SU-DHL-6 (cell line): ENCODE measurements around the gene NUTF2.

Experiments
- H2AFZ ChIP-seq: fragments of 200-600 bp; sonication (generic); 2 replicates; pipeline ENCODE4 v1.6.1; 2014; ENCODE audit warnings: low read depth, mild to moderate bottlenecking, moderate library complexity, mixed read lengths, antibody characterized with exemption, low read length; ENCODE audit not compliant: severe bottlenecking
- H3F3A ChIP-seq: fragments of 200-600 bp; shearing (Covaris generic); 2 replicates; pipeline ENCODE4 v1.6.0; 2016; ENCODE audit warnings: antibody characterized with exemption, mild to moderate bottlenecking; ENCODE audit not compliant: insufficient read depth
- H3K27ac ChIP-seq: fragments of 200-600 bp; sonication (generic); 2 replicates; pipeline ENCODE4 v1.5.1; 2016; ENCODE audit warnings: low read depth, mild to moderate bottlenecking, low read length, moderate library complexity, mixed read lengths
- H3K27me3 ChIP-seq: fragments of 200-600 bp; sonication (generic), shearing (Covaris generic); 2 replicates; pipeline ENCODE4 v1.6.0; 2014; ENCODE audit warnings: mild to moderate bottlenecking, low read length
- H3K36me3 ChIP-seq: fragments of 200-600 bp; sonication (generic); 2 replicates; pipeline ENCODE4 v1.6.1; 2014; ENCODE audit warnings: mild to moderate bottlenecking, low read length, mixed read lengths
- H3K4me2 ChIP-seq: fragments of 300-600, 200-600 bp; shearing (Covaris generic), sonication (generic); 2 replicates; pipeline ENCODE4 v1.6.0; 2014; ENCODE audit warnings: low read length, low read depth, mild to moderate bottlenecking; ENCODE audit not compliant: poor library complexity, severe bottlenecking
- H3K4me3 ChIP-seq: fragments of 200-600 bp; sonication (generic); 2 replicates; pipeline ENCODE4 v1.5.1; 2014; ENCODE audit warnings: antibody characterized with exemption, low read length, mild to moderate bottlenecking, mixed read lengths; ENCODE audit not compliant: insufficient read depth, poor library complexity, severe bottlenecking
- H3K79me2 ChIP-seq: fragments of 200-600 bp; sonication (generic); 2 replicates; pipeline ENCODE4 v1.6.1; 2014; ENCODE audit warnings: mild to moderate bottlenecking, low read length, moderate library complexity; ENCODE audit not compliant: insufficient read depth
- H3K9ac ChIP-seq: fragments of 200-600 bp; sonication (generic); 2 replicates; pipeline ENCODE4 v1.7.0; 2014; ENCODE audit warnings: mild to moderate bottlenecking, low read length
- H3K9me2 ChIP-seq: fragments of 200-600 bp; sonication (generic); replicated peaks from 2 replicates; pipeline ENCODE4 v1.6.1; 2014; ENCODE audit warnings: low read length; ENCODE audit not compliant: insufficient read depth
- H3K9me3 ChIP-seq: fragments of 200-600 bp; sonication (generic); 2 replicates; pipeline ENCODE4 v1.6.1; 2014; ENCODE audit warnings: low read length, mixed read lengths; ENCODE audit not compliant: insufficient read depth
- H4K20me1 ChIP-seq: fragments of 200-600 bp; sonication (generic); 2 replicates; pipeline ENCODE4 v1.6.1; 2014; ENCODE audit warnings: low read depth, mild to moderate bottlenecking, antibody characterized with exemption, low read length, moderate library complexity, mixed read lengths
- EZH2phosphoT487 ChIP-seq: fragments of 200-600 bp; sonication (generic), shearing (Covaris generic); conservative IDR thresholded peaks from 2 replicates; pipeline ENCODE4 v1.6.1; 2018; ENCODE audit warnings: mild to moderate bottlenecking, antibody characterized with exemption, low read length, moderate library complexity, mixed read lengths
- TF ChIP-seq, protein P1 (sequence below): fragments of 200-600 bp; sonication (generic); IDR thresholded peaks from one replicate; pipeline ENCODE4 v1.5.1; 2017; ENCODE audit warnings: antibody characterized with exemption, mild to moderate bottlenecking, low read length, moderate library complexity; ENCODE audit not compliant: insufficient read depth, poor library complexity, severe bottlenecking

Gene NUTF2

DNA sequence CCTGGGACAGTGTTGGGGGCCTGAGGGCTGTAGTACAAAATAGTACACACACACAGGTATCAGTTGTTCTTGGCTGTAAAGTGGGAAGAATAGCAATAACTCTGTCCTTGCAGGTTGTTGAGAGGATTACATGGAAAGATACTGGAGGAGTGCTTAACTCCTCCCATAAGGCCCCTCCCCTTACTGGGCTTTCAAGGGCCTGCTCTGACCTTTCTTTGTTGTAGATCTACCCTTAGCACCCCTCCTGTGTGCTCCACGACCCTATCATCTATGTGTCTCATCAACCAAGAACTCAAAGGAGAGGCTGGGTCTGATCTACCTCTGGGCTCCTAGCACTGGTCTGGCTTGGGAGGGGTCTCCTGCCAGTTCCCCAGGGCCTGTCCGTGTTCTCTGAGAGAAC, 17.9 kb downstream of the NUTF2 start:
- H3K4me3 ChIP-seq = no peak overlapping the region
- no peaks in the 10 kb centered on the region for H3K36me3 ChIP-seq
- H2AFZ ChIP-seq = no peak overlapping the region
- no peak overlapping the region for H3K9ac ChIP-seq
- no peak for TF ChIP-seq EZH2phosphoT487
- TF ChIP-seq, protein P1, sequence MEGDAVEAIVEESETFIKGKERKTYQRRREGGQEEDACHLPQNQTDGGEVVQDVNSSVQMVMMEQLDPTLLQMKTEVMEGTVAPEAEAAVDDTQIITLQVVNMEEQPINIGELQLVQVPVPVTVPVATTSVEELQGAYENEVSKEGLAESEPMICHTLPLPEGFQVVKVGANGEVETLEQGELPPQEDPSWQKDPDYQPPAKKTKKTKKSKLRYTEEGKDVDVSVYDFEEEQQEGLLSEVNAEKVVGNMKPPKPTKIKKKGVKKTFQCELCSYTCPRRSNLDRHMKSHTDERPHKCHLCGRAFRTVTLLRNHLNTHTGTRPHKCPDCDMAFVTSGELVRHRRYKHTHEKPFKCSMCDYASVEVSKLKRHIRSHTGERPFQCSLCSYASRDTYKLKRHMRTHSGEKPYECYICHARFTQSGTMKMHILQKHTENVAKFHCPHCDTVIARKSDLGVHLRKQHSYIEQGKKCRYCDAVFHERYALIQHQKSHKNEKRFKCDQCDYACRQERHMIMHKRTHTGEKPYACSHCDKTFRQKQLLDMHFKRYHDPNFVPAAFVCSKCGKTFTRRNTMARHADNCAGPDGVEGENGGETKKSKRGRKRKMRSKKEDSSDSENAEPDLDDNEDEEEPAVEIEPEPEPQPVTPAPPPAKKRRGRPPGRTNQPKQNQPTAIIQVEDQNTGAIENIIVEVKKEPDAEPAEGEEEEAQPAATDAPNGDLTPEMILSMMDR = no peak
- no peaks in the 10 kb centered on the region for H3K27me3 ChIP-seq
- H3K9me3 ChIP-seq = no peaks in the 10 kb centered on the region
- no peaks in the 10 kb centered on the region for H3F3A ChIP-seq
- H3K9me2 ChIP-seq = no peaks in the 10 kb centered on the region
- no peak overlapping the region for H3K4me2 ChIP-seq
- H3K79me2 ChIP-seq = peaks cover 46% of the 10 kb centered on the region
- H4K20me1 ChIP-seq = no peaks in the 10 kb centered on the region
- H3K27ac ChIP-seq = no peak overlapping the region

DNA sequence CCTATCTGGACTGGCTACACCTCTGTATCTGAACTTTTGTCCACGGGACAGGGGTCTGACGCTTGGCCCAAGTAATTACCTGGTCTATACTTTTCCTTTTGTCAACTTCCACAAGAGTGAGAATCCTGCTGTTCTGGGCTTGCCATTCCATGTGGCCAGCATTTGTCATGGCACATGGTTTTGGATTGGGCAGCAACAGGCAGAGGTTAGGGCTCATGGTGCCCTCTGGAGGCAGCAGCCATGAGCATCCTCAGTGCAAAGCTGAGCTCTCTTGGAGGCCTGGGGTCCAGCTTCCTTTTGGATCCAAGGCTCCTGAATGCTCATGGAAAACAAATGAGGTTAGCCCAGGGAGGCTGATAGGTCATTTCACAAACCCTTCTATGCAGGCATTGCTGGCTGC, 18.6 kb downstream of the NUTF2 start:
- Histone ChIP-seq H3K4me3 (no peak overlapping the region), H3F3A (0 out of 2 replicates have a peak, but pooled peaks cover 5% of the 10 kb centered on the region), H3K79me2 (peaks cover 43% of the 10 kb centered on the region), H3K9ac (no peak overlapping the region), H3K9me3 (no peaks in the 10 kb centered on the region), H3K27ac (no peak overlapping the region), H2AFZ (no peak overlapping the region), H3K36me3 (no peaks in the 10 kb centered on the region), H3K9me2 (no peaks in the 10 kb centered on the region), H3K27me3 (no peaks in the 10 kb centered on the region), H4K20me1 (no peaks in the 10 kb centered on the region), H3K4me2 (no peak overlapping the region)
- no peak for TF ChIP-seq EZH2phosphoT487
- TF ChIP-seq, protein P1 = no peak

DNA sequence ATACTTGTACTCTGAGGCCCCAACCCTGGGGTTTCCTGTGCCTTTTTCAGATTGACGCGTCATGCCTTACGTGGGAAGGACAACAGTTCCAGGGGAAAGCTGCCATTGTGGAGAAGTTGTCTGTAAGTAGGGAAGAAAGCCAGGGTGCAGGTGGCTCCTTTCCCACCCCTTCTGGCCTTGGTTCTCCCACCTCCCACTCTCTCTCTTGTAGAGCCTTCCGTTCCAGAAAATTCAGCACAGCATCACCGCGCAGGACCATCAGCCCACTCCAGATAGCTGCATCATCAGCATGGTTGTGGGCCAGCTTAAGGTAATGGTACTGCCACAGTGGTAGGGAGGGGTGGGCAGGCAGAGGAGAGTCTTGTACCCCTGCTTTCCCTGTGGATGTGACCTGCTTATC, 21.6 kb downstream of the NUTF2 start:
- peaks cover 18% of the 10 kb centered on the region for H3K79me2 ChIP-seq
- no peaks in the 10 kb centered on the region for H4K20me1 ChIP-seq
- H3K36me3 ChIP-seq = no peaks in the 10 kb centered on the region
- no peak overlapping the region for H3K4me3 ChIP-seq
- no peak overlapping the region for H2AFZ ChIP-seq
- TF ChIP-seq EZH2phosphoT487 = no peak
- TF ChIP-seq, protein P1 = no peak
- H3K27me3 ChIP-seq = no peaks in the 10 kb centered on the region
- no peak overlapping the region for H3K4me2 ChIP-seq
- no peaks in the 10 kb centered on the region for H3K9me2 ChIP-seq
- H3K9me3 ChIP-seq = no peaks in the 10 kb centered on the region
- H3K27ac ChIP-seq = no peak overlapping the region
- peaks cover 21% of the 10 kb centered on the region for H3F3A ChIP-seq
- no peak overlapping the region for H3K9ac ChIP-seq
